ENCODE measurements around the gene TSPEAR.
A peak's percentile ranks its signal among the peaks of the same experiment; 100 is the strongest.

TSPEAR gene

DNA sequence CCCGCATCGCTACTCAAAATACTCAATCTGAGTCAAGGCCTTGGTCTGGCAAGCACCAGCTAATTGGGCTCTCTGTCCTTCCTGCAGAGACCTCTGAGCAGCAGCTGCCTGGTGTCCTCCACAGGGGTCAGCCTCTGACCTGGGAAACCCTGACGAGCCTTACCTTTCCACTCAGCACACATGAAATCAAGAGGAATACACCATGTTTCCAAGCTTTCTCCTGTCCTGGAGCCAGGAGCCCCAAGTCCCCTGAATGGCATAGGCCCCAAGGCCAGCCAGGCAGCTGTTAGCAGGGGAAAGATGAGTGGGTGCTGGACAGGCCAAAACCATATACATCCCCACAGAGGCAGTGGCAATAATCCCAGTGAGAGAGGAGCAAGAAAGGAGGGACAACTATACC, 27.2 kb upstream of the TSPEAR start:
- H3K9ac ChIP-seq (ENCODE audit: low read length), result no peak overlapping the region
- no peak overlapping the region for H3K4me3 ChIP-seq (ENCODE audit: low read depth, low read length)
- H3K4me1 ChIP-seq (ENCODE audit: control insufficient read depth, insufficient read depth, low read length), result peaks cover 19% of the 10 kb centered on the region; the same call in 1 of the 2 replicates
- H3K27me3 ChIP-seq (ENCODE audit: control insufficient read depth, insufficient read depth, low read length), result no peaks in the 10 kb centered on the region
- no peak overlapping the region for H3K27ac ChIP-seq (ENCODE audit: low read depth, low read length)
- no peaks in the 10 kb centered on the region for H3K36me3 ChIP-seq (ENCODE audit: control insufficient read depth, insufficient read depth, low read length)
- H3K9me3 ChIP-seq (ENCODE audit: control insufficient read depth, insufficient read depth, low read depth, low read length), result peaks cover 52% of the 10 kb centered on the region

DNA sequence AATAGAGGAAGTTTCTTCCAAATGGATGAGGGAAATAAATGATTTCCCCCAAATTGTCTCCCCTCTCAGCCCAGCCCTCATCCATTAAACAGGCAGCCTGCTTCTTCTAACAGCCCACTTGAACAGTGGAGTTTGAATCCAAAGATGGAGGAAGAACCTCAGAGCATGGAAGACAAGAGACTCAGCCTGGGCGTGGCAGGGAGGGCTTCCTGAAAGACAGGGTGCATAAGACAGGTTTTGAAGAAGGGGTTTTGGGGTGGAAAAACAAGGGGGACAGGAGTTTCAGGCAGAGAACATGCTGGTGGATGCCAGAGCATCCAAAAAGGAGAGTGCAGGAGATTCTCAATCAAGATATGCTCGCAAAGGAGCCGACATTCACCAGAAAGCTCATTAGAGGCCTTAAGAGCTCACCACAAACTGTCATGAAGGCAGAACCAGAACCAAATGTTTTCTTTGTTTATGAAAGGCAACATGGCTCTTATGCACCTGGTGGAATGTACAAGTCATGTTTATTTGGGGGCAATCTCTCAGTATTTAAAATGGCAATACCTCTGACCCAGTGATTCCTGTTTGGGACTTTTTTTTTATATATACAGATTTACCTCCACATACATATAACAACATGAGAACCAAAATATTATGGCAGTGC, 26.5 kb upstream of the TSPEAR start:
- peaks cover 48% of the 10 kb centered on the region for H3K9me3 ChIP-seq (ENCODE audit: control insufficient read depth, insufficient read depth, low read depth, low read length)
- no peak overlapping the region for H3K4me3 ChIP-seq (ENCODE audit: low read depth, low read length)
- no peak overlapping the region for H3K27ac ChIP-seq (ENCODE audit: low read depth, low read length)
- H3K9ac ChIP-seq (ENCODE audit: low read length), result no peak overlapping the region
- H3K4me1 ChIP-seq (ENCODE audit: control insufficient read depth, insufficient read depth, low read length), result peaks cover 19% of the 10 kb centered on the region; the same call in 1 of the 2 replicates
- H3K36me3 ChIP-seq (ENCODE audit: control insufficient read depth, insufficient read depth, low read length), result no peaks in the 10 kb centered on the region
- H3K27me3 ChIP-seq (ENCODE audit: control insufficient read depth, insufficient read depth, low read length), result no peaks in the 10 kb centered on the region

DNA sequence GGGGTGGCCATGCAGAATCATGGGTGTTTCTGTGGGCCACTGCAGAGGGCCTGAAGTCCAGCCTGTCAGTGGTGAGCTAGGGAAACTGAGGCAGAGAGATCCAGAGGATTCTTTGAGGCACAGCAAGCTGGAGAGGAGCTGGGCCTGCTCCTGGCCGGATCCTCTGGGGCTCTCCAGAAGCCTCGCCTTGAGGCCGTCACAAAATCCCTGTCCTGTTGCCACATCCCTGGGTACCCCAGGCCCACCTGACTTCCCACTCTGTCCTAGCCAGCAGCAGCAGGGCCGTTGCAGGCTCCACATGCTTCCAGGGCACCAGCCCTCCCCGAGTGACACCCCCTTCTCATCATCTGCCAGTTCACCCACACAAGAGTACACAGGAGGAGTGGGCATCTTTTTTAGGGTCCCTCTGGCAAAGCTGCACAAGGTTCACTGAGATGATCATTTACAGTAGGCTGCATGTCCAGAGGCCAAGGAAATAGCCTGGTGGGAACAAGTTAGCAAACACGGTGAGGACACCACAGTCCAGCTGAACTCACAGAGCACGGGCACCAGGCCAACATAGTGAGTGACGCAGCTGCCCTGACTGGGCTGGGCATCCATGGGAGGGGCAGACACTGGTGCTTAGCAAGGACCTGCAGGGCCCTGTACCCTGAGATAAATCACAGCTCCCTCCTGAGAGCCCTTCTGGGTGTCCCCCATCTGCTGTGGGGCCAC, 25.1 kb upstream of the TSPEAR start:
- Histone ChIP-seq H3K36me3 (ENCODE audit: control insufficient read depth, insufficient read depth, low read length) (no peaks in the 10 kb centered on the region), H3K9me3 (ENCODE audit: control insufficient read depth, insufficient read depth, low read depth, low read length) (peaks cover 43% of the 10 kb centered on the region), H3K4me1 (ENCODE audit: control insufficient read depth, insufficient read depth, low read length) (peaks cover 20% of the 10 kb centered on the region; the same call in 1 of the 2 replicates), H3K27me3 (ENCODE audit: control insufficient read depth, insufficient read depth, low read length) (no peaks in the 10 kb centered on the region), H3K9ac (ENCODE audit: low read length) (no peak overlapping the region), H3K4me3 (ENCODE audit: low read depth, low read length) (no peak overlapping the region), H3K27ac (ENCODE audit: low read depth, low read length) (no peak overlapping the region)

DNA sequence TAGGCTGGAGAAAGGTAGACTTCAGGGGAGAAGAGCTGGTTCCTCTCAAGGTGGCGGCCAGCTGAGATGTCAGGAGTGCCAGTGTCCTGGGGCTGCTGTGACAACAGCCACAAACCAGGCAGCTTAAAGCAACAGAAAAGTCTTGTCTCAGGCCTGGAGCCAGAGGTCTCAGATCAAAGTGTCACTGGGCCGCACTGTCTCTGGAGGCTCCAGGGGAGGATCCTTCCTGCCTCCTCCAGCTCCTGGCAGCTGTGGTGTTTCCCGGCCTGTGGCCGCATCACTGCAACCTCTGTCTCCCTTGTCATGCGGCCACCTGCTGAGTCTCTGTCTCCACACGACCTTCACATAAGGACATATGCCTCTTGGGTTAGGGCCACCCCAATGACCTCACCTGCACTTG, 24.4 kb upstream of the TSPEAR start:
- peaks cover 25% of the 10 kb centered on the region; the same call in 1 of the 2 replicates for H3K4me1 ChIP-seq (ENCODE audit: control insufficient read depth, insufficient read depth, low read length)
- peak overlapping the region; percentile 10 for H3K9ac ChIP-seq (ENCODE audit: low read length)
- no peak overlapping the region for H3K4me3 ChIP-seq (ENCODE audit: low read depth, low read length)
- no peaks in the 10 kb centered on the region for H3K36me3 ChIP-seq (ENCODE audit: control insufficient read depth, insufficient read depth, low read length)
- no peaks in the 10 kb centered on the region for H3K27me3 ChIP-seq (ENCODE audit: control insufficient read depth, insufficient read depth, low read length)
- H3K27ac ChIP-seq (ENCODE audit: low read depth, low read length), result no peak overlapping the region
- H3K9me3 ChIP-seq (ENCODE audit: control insufficient read depth, insufficient read depth, low read depth, low read length), result peaks cover 42% of the 10 kb centered on the region

DNA sequence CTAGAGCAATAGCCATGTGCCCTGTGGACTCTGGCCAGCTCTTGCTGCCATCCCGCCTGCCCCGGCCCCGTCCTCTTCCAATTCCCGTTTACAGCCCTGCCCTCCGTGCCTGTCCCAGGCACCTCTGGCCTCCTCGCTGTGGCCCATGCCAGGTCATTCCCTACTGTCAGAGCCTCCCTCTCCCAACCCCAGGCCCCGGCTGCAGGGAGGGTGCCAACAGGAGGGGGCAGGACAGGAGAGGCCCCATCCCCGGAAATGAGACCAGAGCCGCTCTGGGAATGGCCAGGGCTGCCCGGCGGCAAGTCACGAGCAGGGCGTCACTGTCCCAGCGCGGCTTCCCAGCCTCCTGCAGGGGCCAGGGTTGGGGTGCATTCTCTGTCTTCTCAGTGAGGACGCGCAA, 23.5 kb upstream of the TSPEAR start:
- Histone ChIP-seq H3K27me3 (ENCODE audit: control insufficient read depth, insufficient read depth, low read length) (no peaks in the 10 kb centered on the region), H3K9me3 (ENCODE audit: control insufficient read depth, insufficient read depth, low read depth, low read length) (peaks cover 37% of the 10 kb centered on the region)

DNA sequence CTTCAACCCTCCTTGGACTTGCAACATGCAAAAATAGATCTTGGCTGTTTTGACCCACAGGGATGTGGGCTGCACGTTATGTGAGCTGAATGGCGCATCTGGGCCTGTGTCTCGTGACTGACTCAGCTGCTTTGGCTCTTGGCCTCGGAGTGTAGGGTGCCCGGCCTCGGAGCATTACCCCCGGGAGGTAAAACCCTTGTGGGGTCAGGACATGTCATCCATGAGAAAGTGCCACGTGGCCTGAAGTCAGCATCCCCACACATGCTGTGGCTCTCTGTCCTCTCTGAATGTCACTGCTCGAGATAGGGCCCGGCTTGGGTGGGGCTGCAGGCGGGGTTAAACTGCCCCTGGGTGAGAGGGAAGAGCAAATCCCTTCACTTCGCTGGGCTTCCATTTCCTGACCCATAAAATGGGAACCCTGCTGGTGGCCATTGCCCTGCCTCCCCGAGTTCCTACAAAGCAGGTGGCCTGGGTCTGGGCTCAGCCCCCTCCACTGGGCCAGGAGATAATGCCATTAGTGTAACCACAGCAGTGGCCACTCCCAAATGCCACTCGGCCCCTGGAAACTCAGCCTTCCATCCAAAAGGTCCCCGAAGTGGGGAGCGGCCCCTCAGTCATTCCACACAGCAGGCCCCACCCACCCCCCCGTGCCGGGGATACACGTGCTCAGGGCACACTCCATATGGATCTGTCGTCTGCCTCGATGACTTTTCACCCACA, 22.8 kb upstream of the TSPEAR start:
- H3K9ac ChIP-seq (ENCODE audit: low read length), result no peak overlapping the region
- no peaks in the 10 kb centered on the region for H3K27me3 ChIP-seq (ENCODE audit: control insufficient read depth, insufficient read depth, low read length)
- peaks cover 22% of the 10 kb centered on the region; the same call in 1 of the 2 replicates for H3K4me1 ChIP-seq (ENCODE audit: control insufficient read depth, insufficient read depth, low read length)
- H3K9me3 ChIP-seq (ENCODE audit: control insufficient read depth, insufficient read depth, low read depth, low read length), result peaks cover 30% of the 10 kb centered on the region
- H3K36me3 ChIP-seq (ENCODE audit: control insufficient read depth, insufficient read depth, low read length), result no peaks in the 10 kb centered on the region
- no peak overlapping the region for H3K4me3 ChIP-seq (ENCODE audit: low read depth, low read length)
- no peak overlapping the region for H3K27ac ChIP-seq (ENCODE audit: low read depth, low read length)

More for the DNA sequence above, 23.5 kb upstream of the TSPEAR start:
- Histone ChIP-seq H3K9ac (ENCODE audit: low read length) (no peak overlapping the region), H3K4me3 (ENCODE audit: low read depth, low read length) (no peak overlapping the region), H3K36me3 (ENCODE audit: control insufficient read depth, insufficient read depth, low read length) (no peaks in the 10 kb centered on the region), H3K27ac (ENCODE audit: low read depth, low read length) (no peak overlapping the region), H3K4me1 (ENCODE audit: control insufficient read depth, insufficient read depth, low read length) (peaks cover 22% of the 10 kb centered on the region; the same call in 1 of the 2 replicates)

- Histone ChIP-seq H3K27ac (ENCODE audit: low read depth, low read length) (no peak overlapping the region), H3K27me3 (ENCODE audit: control insufficient read depth, insufficient read depth, low read length) (no peaks in the 10 kb centered on the region), H3K4me1 (ENCODE audit: control insufficient read depth, insufficient read depth, low read length) (peaks cover 22% of the 10 kb centered on the region; the same call in 1 of the 2 replicates), H3K36me3 (ENCODE audit: control insufficient read depth, insufficient read depth, low read length) (no peaks in the 10 kb centered on the region), H3K9me3 (ENCODE audit: control insufficient read depth, insufficient read depth, low read depth, low read length) (peaks cover 18% of the 10 kb centered on the region), H3K4me3 (ENCODE audit: low read depth, low read length) (no peak overlapping the region), H3K9ac (ENCODE audit: low read length) (no peak overlapping the region)
Observed at GRCh38 chr21:44732956-44733355, 21.6 kb upstream of the TSPEAR start.

DNA sequence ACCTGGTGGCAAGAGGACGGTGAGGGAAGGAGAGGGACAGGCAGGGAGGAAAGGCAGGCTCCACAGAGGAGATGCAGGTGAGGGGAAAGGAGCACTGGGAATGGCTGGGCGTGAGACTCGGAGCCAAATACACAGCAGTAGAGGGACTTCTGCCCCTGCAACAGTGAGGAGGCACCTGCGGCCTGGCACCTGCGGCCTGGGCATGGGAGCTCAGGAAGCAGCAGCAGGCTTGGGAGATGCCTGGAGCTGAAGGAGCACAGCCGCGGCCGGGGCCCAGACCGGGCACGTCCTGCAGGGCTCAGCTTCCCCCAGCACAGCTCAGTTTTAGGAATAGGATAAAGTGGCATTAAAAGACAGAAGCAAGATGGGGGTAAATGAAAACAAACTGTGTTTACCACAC, 20.9 kb upstream of the TSPEAR start:
- Histone ChIP-seq H3K4me3 (ENCODE audit: low read depth, low read length) (no peak overlapping the region), H3K36me3 (ENCODE audit: control insufficient read depth, insufficient read depth, low read length) (no peaks in the 10 kb centered on the region), H3K9me3 (ENCODE audit: control insufficient read depth, insufficient read depth, low read depth, low read length) (peaks cover 11% of the 10 kb centered on the region), H3K27ac (ENCODE audit: low read depth, low read length) (no peak overlapping the region), H3K9ac (ENCODE audit: low read length) (no peak overlapping the region), H3K27me3 (ENCODE audit: control insufficient read depth, insufficient read depth, low read length) (no peaks in the 10 kb centered on the region), H3K4me1 (ENCODE audit: control insufficient read depth, insufficient read depth, low read length) (peaks cover 22% of the 10 kb centered on the region; the same call in 1 of the 2 replicates)

- Histone ChIP-seq H3K9me3 (ENCODE audit: control insufficient read depth, insufficient read depth, low read depth, low read length) (peaks cover 4% of the 10 kb centered on the region), H3K4me3 (ENCODE audit: low read depth, low read length) (no peak overlapping the region), H3K27me3 (ENCODE audit: control insufficient read depth, insufficient read depth, low read length) (no peaks in the 10 kb centered on the region), H3K4me1 (ENCODE audit: control insufficient read depth, insufficient read depth, low read length) (peaks cover 17% of the 10 kb centered on the region; the same call in 1 of the 2 replicates), H3K9ac (ENCODE audit: low read length) (no peak overlapping the region), H3K36me3 (ENCODE audit: control insufficient read depth, insufficient read depth, low read length) (no peaks in the 10 kb centered on the region), H3K27ac (ENCODE audit: low read depth, low read length) (no peak overlapping the region)
Observed at GRCh38 chr21:44730951-44731579, 19.7 kb upstream of the TSPEAR start.

DNA sequence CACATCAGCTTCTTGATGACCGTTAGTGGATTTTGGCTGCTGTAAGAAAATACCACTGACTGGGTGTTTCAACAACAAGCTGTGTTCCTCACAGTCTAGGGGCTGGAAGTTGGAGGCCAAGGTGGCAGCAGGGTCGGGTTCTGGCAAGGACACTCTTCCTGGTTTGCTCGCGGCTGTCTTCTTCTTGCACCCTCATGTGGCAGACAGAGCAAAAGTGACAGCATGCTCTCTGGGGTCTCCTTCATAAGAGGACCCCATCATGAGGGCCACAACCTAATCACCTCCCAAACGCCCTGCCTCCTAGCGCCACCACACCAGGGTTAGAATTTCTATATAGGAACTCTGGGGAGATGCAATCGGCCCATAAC, 18.6 kb upstream of the TSPEAR start:
- no peaks in the 10 kb centered on the region; the same call in 1 of the 2 replicates for H3K9me3 ChIP-seq (ENCODE audit: control insufficient read depth, insufficient read depth, low read depth, low read length)
- H3K36me3 ChIP-seq (ENCODE audit: control insufficient read depth, insufficient read depth, low read length), result no peaks in the 10 kb centered on the region
- peaks cover 12% of the 10 kb centered on the region; the same call in 1 of the 2 replicates for H3K4me1 ChIP-seq (ENCODE audit: control insufficient read depth, insufficient read depth, low read length)
- no peak overlapping the region for H3K27ac ChIP-seq (ENCODE audit: low read depth, low read length)
- H3K27me3 ChIP-seq (ENCODE audit: control insufficient read depth, insufficient read depth, low read length), result peaks cover under 1% of the 10 kb centered on the region; the same call in 1 of the 2 replicates
- no peak overlapping the region for H3K4me3 ChIP-seq (ENCODE audit: low read depth, low read length)
- no peak overlapping the region for H3K9ac ChIP-seq (ENCODE audit: low read length)

All from HUES6 (cell line).